Cerebellar cortex (tissue), 1 donor: ENCODE data around the gene PYGL.

Source experiments
- DNase-seq: peaks from one replicate; pipeline ENCODE4 v3.0.0-alpha.2; 2015; ENCODE audit warnings: low spot score

PYGL gene

DNA sequence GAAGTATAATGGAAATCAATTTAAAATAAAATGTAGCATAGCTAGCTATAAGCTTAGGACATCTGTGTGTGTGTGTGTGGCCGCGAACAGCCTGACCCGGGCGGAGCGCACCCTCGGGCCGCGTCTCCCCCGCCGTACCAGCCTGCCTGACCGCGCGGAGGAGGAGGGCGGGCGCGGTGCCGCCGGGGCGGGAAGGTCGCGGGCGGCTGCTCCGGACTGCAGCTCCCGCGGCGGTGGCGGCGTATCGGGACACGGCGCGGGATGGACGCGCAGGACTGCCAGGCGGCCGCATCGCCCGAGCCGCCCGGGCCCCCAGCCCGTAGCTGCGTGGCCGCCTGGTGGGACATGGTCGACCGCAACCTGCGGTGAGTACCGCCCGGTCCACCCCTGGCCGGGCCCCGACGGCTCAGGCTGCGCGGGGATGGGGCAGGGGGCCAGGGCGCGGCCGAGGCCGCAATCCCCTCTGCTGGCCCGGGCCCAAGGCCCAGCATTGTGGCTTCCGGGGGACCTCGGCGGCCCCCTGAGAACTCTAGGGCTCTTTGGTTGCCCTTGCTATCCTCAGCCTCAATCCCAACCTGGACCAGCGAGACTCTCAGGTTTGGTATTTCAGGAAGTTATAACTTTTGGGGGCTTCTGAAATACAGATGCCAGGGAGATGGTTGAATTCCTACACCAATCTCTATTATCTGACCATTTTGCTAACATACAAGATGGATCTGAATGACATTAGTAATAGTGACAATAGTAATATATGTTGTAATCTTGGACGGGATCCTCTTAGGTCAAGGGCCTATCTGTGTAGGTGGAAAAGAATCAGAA lies 72.2 kb downstream of the PYGL start, which contains the start of gene ABHD12B:
Gene ABHD12B, plus strand, starts transcription at position 140 of the 819 bp plus-strand sequence. Its CDS starts 122 bp downstream, at position 262.
- DNase-seq, result no peak

DNA sequence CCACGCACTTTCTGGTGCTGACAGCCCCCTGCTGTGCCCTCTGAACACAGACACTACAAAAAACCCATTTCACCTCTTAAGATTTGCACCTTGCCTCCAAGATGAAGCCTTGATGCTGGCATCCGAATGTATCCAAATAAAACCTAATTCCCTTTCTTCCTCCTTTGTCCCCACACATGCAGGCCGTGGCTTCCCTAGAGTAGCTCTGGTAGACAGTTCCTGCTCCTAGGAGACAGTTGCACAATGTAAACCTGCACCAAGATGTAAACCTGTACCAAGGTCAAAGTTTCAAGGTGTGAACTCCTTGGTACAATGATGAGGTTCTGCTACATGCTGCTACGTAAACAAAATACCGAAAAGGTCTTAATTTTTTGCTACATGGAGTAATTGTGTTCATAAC lies 73.1 kb downstream of the PYGL start:
- no peak for DNase-seq

- DNase-seq, result no peak
These were observed 78.7 kb downstream of the PYGL start for GRCh38 chr14:50865391-50866076.

GRCh38 chr14:50864946-50865345 lies 79.3 kb downstream of the PYGL start:
- no peak for DNase-seq

- DNase-seq, result no peak
These were observed 80.0 kb downstream of the PYGL start for GRCh38 chr14:50864237-50864636.

DNA sequence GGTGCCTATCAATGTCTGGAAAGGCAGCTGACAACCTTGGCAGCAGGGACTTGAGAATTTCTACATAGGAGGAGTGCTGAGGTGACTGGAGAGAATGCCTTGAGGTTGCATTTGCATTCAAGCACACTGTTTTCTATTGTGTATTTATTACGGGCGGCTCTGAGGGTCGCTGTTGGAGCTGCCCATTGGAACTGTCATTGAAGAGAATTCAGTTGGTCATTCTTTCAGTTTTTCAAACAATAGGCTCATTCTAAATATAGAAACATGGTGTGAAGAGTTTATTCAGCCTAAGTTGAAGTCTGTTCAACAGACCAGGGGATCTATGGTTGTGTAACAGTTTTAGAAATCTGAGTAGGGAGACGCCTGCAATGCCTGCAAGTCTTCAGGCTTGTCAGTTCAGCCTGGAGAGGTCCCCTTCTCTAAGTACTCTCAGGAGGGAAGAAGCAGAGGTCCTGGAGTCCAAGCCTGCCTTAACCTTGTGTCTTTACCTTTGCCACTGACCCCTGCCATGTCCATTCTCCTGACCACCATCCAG lies 82.2 kb downstream of the PYGL start:
- DNase-seq, result no peak

DNA sequence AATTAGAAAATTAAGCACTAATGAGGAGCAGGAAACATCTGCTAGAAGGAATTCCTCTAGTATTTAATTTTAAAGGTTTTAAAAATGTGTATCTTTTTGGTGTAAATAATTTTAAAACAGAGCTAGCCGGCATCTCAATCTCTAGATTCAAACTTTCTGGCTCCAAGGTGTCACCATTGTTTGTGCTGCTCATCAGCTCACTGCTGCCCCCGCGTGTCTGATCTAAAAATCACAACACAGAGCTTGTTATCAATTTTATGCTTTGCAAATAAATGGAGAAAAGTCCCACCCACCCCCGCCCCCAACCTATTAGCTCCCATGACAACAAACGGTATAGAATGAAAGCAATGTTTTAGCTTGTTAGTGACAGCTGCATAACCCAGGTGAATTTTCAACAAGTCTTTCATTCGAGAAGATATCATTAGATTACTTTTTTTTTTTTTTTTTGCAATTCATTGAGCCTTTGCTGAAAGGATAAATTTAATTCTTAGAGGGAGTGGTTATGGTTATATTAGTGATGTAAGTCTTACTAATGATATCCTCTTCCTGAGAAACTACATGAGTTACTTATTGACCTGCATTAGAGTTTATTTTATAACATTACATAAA lies 83.7 kb downstream of the PYGL start:
- peak; percentile 79 for DNase-seq

GRCh38 chr14:50859296-50859624 lies 85.0 kb downstream of the PYGL start:
- DNase-seq, result no peak

- DNase-seq, result no peak
These were observed 87.6 kb downstream of the PYGL start for GRCh38 chr14:50856660-50857059.

GRCh38 chr14:50855558-50855957 lies 88.7 kb downstream of the PYGL start:
- DNase-seq, result no peak
